ENCODE results near the gene ZRANB1. TPM values are rescaled to one million over a fixed set of nuclear protein-coding genes. Genes with fewer than 3 reads are reported as not detected.
A peak's percentile ranks its signal among the peaks of the same experiment; 100 is the strongest.

ZRANB1 gene
- total RNA-seq, 6 donors from 2014 or later, result 14.6 to 35.4 (median 17.1) TPM

DNA sequence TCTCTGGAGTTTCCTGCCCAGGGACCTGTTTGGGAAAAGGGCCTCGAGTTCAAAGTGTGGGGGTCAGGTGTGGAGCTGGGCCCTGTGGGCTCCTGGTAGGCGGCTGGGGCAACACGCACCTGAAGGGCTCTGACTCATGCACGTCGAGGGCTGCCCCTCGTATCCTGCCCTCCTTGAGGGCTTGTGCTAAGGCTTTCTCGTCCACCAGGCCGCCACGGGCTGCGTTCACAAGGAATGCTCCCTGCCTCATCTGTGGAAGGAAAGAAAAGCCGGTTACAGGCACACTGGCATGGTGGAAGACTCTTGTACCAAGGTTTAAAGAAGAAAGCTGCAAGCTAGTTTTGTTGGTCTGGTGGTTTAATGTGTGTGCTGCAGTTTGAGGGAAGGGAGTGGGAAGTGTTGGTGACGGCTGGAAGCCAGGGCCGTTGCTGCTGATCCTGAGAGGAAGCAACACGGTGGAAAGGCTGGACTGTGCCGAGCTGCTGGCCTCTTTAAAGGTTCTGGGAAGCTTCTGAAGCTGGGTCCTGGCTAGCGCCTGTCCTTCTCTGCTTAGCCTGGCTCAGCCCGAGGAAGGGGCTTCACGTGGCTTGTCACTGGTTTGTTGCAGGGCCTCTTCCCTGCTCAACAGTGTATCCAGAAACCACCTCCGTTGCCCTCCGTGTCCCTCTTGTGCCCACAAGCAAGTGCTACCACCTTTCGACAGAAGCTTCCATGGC lies 52.0 kb downstream of the ZRANB1 start:
- no peak overlapping the region for H3K27ac ChIP-seq
- WGBS, 2 donors, result 85 to 89% methylated on average over 21 of the region's 21 CpGs

DNA sequence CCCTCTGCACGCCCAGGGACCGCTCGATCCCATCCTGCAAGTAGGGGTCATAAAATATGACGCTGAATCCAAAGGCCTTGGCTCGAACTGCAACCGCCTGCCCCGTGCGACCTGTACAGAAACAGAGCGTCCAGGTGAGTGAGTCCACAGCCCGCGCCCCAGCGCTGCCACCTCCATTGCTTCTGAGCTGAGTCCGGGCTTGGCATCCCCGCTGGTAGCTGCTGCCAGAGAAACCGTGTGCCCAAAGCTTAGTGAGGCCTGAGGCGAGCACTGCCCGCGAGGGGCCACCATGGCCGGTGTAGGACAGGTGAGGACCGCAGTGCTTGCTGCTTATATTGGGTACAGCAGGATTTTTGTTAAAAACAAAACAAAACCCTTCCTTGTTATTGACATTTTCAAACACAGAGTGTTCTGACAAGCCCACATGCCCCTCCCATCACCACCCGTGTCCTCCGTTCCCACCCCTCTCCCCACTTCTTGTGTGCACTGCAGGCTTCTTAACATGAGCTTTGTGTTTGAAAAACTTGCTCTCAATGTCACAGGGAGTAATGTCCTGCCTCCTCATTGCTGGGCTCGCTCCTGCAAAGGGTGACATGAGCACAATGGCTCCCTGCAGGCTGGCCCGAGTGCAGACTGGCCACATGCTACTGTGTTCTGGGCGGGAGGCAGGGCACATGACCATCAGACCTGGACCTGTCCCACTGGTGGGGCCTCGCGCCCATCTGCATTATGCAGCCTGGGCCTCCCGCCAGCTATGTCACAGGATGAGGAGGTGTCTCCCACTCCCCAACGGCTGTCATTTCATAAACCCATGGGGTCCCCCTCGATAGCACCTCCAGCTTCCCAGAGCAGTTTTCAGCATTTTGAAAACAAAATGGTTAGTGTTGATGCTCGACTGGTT lies 52.9 kb downstream of the ZRANB1 start:
- 84 to 90% methylated on average over 26 to 31 of the region's 31 CpGs for WGBS, 2 donors
- Histone ChIP-seq H3K9me3 (no peaks in the 10 kb centered on the region), H3K4me3 (no peak overlapping the region), H3K27ac (no peak overlapping the region), H3K27me3 (no peaks in the 10 kb centered on the region), H3K4me1 (peaks cover 8 to 13% (median 9%) of the 10 kb centered on the region in 4 donors), H3K36me3 (peaks cover 32 to 98% (median 90%) of the 10 kb centered on the region in 4 donors)
- TF ChIP-seq POLR2AphosphoS5 (IDR thresholded peaks at IDR 0.05) (no peak), EP300 (IDR thresholded peaks at IDR 0.05) (no peak), POLR2A (IDR thresholded peaks at IDR 0.05) (no peak)
- TF ChIP-seq, protein P1, sequence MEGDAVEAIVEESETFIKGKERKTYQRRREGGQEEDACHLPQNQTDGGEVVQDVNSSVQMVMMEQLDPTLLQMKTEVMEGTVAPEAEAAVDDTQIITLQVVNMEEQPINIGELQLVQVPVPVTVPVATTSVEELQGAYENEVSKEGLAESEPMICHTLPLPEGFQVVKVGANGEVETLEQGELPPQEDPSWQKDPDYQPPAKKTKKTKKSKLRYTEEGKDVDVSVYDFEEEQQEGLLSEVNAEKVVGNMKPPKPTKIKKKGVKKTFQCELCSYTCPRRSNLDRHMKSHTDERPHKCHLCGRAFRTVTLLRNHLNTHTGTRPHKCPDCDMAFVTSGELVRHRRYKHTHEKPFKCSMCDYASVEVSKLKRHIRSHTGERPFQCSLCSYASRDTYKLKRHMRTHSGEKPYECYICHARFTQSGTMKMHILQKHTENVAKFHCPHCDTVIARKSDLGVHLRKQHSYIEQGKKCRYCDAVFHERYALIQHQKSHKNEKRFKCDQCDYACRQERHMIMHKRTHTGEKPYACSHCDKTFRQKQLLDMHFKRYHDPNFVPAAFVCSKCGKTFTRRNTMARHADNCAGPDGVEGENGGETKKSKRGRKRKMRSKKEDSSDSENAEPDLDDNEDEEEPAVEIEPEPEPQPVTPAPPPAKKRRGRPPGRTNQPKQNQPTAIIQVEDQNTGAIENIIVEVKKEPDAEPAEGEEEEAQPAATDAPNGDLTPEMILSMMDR (IDR thresholded peaks at IDR 0.05), result no peak
- ATAC-seq (ENCODE audit: low FRiP score in 2 of 2), result no peak
- peak; percentile 21 to 68 for DNase-seq

More for the DNA sequence above, 52.0 kb downstream of the ZRANB1 start:
- no peaks in the 10 kb centered on the region for H3K9me3 ChIP-seq
- H3K36me3 ChIP-seq, result peaks cover 30 to 98% (median 83%) of the 10 kb centered on the region in 4 donors
- peaks cover 2 to 3% (median 3%) of the 10 kb centered on the region in 4 donors for H3K4me1 ChIP-seq
- ATAC-seq (ENCODE audit: low FRiP score in 2 of 2), result no peak
- peak in 1 of 2 donors; percentile 17 for DNase-seq
- no peak overlapping the region for H3K4me3 ChIP-seq
- H3K27me3 ChIP-seq, result no peaks in the 10 kb centered on the region
- no peak for TF ChIP-seq POLR2A (IDR thresholded peaks at IDR 0.05)
- TF ChIP-seq POLR2AphosphoS5 (IDR thresholded peaks at IDR 0.05), result no peak
- TF ChIP-seq, protein P1 (IDR thresholded peaks at IDR 0.05), result no peak
- no peak for TF ChIP-seq EP300 (IDR thresholded peaks at IDR 0.05)

DNA sequence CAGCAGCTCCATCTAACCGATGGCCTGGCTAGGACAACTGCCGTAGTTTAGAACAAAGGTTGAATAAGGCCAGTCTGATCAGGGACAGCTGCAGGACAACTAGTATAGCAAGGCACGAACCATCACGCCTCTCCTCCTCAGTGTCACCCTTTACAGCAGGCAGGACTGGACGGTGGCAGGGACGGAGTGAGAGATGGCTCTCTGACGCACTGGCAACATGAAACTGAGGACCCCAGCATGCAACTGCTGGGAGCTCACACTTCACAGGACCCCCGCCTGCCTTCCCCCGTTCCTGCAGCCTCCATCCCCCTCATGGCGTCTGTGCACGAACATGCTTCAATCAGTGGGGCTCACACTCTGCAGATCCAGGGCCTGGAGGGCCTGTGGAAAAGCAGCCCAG lies 53.7 kb downstream of the ZRANB1 start:
- Histone ChIP-seq H3K4me3 (no peak overlapping the region), H3K27me3 (no peaks in the 10 kb centered on the region), H3K27ac (no peak overlapping the region), H3K36me3 (peaks cover 28 to 98% (median 94%) of the 10 kb centered on the region in 4 donors), H3K9me3 (no peaks in the 10 kb centered on the region), H3K4me1 (peaks cover 16 to 21% (median 17%) of the 10 kb centered on the region in 4 donors)
- ATAC-seq (ENCODE audit: low FRiP score in 2 of 2), result no peak
- DNase-seq, result no peak
- 92 to 97% methylated on average over 10 to 11 of the region's 11 CpGs for WGBS, 2 donors
- no peak for TF ChIP-seq EP300 (IDR thresholded peaks at IDR 0.05)
- no peak for TF ChIP-seq POLR2AphosphoS5 (IDR thresholded peaks at IDR 0.05)
- TF ChIP-seq, protein P1 (IDR thresholded peaks at IDR 0.05), result no peak
- no peak for TF ChIP-seq POLR2A (IDR thresholded peaks at IDR 0.05)

DNA sequence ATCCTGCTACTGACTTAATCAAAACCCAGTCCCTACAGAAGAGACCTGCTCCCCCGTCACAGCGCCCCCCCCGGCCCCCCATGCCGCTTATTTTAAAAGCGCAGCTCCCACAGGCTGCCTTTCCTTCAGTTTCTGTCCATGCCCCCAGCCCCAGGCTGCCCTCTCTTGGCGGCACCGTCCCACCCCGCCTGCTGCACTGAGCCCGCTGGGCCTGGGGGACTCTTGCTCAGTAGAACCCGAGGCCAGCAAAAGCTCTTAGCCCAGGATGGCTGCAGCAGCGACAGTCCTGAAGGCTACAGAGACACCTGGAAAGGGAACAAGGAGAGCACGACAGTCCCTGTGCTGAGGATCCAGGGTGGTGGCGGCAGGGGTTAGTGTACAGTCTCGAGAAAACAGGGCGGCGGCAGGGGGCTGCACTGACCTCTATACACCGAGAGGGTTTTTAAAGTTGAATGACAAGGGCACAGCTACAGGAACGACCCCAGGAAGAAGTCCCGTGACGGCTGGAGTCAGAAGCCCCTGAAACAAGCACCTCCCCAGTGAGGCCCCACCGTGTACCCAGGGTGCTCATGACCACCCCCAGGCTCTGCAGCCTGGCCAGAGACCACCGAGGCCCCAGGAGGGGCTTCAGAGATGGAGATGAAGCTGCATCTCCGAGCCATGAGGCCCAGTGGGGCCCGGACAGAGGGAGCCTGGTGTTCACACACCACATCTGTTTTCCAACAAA lies 54.4 kb downstream of the ZRANB1 start:
- H3K9me3 ChIP-seq, result no peaks in the 10 kb centered on the region
- H3K36me3 ChIP-seq, result peaks cover 28 to 98% (median 91%) of the 10 kb centered on the region in 4 donors
- DNase-seq (peak; percentile 19 to 60), ATAC-seq (ENCODE audit: low FRiP score in 2 of 2) (no peak)
- peaks cover 22 to 24% (median 24%) of the 10 kb centered on the region in 4 donors for H3K4me1 ChIP-seq
- H3K4me3 ChIP-seq, result no peak overlapping the region
- H3K27ac ChIP-seq, result no peak overlapping the region
- 92 to 93% methylated on average over 21 to 24 of the region's 24 CpGs for WGBS, 2 donors
- no peak for TF ChIP-seq EP300 (IDR thresholded peaks at IDR 0.05)
- TF ChIP-seq, protein P1 (IDR thresholded peaks at IDR 0.05), result no peak
- TF ChIP-seq POLR2A (IDR thresholded peaks at IDR 0.05), result no peak
- TF ChIP-seq POLR2AphosphoS5 (IDR thresholded peaks at IDR 0.05), result no peak
- no peaks in the 10 kb centered on the region for H3K27me3 ChIP-seq
